GM18870 (cell line): ENCODE data around the gene ZNF710.

Experiments used
- ATAC-seq: cut with Tn5 transposase; IDR thresholded peaks from one replicate; pipeline ENCODE4 v1.9.1; 2021; ENCODE audit warnings: moderate library complexity; ENCODE audit not compliant: unreplicated experiment

The ZNF710 gene

GRCh38 chr15:89991312-89991711 lies 9.8 kb upstream of the ZNF710 start:
- ATAC-seq, result no peak

- no peak for ATAC-seq
These were observed 7.8 kb upstream of the ZNF710 start for GRCh38 chr15:89993349-89993748.

- ATAC-seq, result no peak
These were observed 4.0 kb upstream of the ZNF710 start for GRCh38 chr15:89997079-89997478.

- no peak for ATAC-seq
These were observed 2.9 kb upstream of the ZNF710 start for GRCh38 chr15:89998141-89998661.

- ATAC-seq, result no peak
These were observed 2.0 kb upstream of the ZNF710 start for GRCh38 chr15:89998923-89999675.

GRCh38 chr15:89999676-90000185 lies 1.4 kb upstream of the ZNF710 start:
- ATAC-seq, result no peak

GRCh38 chr15:90000186-90001001 lies 730 bp upstream of the ZNF710 start:
- ATAC-seq, result no peak

- ATAC-seq, result no peak
These were observed 731 bp downstream of the ZNF710 start for GRCh38 chr15:90001683-90002427.

- ATAC-seq, result no peak
These were observed 1.3 kb downstream of the ZNF710 start for GRCh38 chr15:90002428-90002844.

GRCh38 chr15:90003736-90004135 lies 2.6 kb downstream of the ZNF710 start:
- ATAC-seq, result no peak

GRCh38 chr15:90004252-90004651 lies 3.1 kb downstream of the ZNF710 start:
- no peak for ATAC-seq

- no peak for ATAC-seq
These were observed 3.5 kb downstream of the ZNF710 start for GRCh38 chr15:90004671-90005070.

GRCh38 chr15:90006217-90007075 lies 5.3 kb downstream of the ZNF710 start:
- ATAC-seq, result no peak

- no peak for ATAC-seq
These were observed 5.9 kb downstream of the ZNF710 start for GRCh38 chr15:90007076-90007460.

- ATAC-seq, result no peak
These were observed 7.5 kb downstream of the ZNF710 start for GRCh38 chr15:90008607-90009006.

- ATAC-seq, result no peak
These were observed 8.3 kb downstream of the ZNF710 start for GRCh38 chr15:90009301-90010022.

- ATAC-seq, result no peak
These were observed 10.6 kb downstream of the ZNF710 start for GRCh38 chr15:90011705-90012104.

- no peak for ATAC-seq
These were observed 12.4 kb downstream of the ZNF710 start for GRCh38 chr15:90013503-90013937.

GRCh38 chr15:90015294-90015693 lies 14.2 kb downstream of the ZNF710 start:
- ATAC-seq, result no peak
